HG03460 (cell line): ENCODE data around the gene BTG2.

ENCODE experiments used
- ATAC-seq: cut with Tn5 transposase; IDR thresholded peaks from one replicate; pipeline ENCODE4 v1.9.1; 2021; ENCODE audit not compliant: unreplicated experiment

The BTG2 gene

DNA sequence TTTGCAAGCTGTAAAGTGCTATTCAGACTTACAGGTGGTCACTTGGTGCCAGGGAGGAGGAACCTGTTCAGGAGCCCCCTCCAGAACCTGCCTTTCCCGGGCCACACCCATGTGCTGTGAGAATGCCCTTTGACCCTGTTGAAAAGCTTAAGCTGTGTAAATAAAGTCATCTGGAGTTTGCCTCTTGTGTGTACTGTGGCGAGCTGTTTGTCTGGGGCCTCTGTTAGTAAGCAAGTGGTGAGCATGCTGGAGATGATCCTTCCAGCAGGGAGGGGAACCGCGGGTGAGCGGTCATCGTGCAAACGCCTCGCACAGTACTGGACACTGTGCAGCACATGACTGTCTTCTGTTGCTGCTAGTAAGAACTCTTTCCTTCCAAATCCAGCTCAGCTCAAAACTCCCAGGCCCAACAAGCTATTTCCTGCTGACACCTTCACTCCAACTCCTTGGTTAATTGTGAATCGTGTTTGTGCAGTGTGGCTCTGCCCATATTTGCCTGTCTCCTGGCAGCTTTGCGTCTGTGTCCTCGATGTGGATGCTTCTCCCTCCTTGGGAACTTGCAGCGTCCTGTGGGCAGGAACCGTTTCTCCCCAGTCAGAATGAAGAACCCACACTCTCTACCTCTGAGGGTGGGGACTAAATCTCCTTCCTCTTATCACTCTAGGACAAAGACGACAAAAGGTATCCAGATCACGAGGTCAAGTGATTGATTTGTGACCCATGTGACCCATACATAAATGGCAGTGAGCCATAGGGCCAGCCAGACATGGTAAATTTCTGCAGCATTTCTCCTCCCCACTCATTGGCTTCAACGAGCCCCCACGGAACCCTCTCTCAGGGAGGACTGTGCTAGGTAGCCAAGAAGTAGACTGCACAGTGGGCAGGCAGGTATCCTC, 13.9 kb upstream of the BTG2 start:
- no peak for ATAC-seq

DNA sequence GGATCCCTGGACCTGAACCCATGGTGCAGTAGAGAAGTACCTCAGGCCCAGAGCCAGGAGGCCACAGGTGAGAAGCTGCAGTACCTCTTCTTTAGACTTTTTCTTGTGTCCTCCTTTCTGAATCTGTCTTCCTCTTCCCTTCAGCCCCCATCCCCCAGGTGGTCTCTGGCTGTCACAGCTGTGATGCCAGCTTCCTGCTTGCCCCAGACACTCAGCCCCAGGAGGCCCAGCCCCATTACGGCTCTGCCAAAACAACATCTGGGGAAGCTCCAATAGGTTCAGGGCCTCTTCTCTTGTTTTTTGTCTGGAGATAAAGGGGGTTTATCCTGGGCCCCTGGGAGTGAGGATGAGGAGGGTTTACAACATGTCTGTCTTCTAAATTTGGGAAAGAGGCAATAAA, 9.5 kb upstream of the BTG2 start:
- ATAC-seq = no peak

DNA sequence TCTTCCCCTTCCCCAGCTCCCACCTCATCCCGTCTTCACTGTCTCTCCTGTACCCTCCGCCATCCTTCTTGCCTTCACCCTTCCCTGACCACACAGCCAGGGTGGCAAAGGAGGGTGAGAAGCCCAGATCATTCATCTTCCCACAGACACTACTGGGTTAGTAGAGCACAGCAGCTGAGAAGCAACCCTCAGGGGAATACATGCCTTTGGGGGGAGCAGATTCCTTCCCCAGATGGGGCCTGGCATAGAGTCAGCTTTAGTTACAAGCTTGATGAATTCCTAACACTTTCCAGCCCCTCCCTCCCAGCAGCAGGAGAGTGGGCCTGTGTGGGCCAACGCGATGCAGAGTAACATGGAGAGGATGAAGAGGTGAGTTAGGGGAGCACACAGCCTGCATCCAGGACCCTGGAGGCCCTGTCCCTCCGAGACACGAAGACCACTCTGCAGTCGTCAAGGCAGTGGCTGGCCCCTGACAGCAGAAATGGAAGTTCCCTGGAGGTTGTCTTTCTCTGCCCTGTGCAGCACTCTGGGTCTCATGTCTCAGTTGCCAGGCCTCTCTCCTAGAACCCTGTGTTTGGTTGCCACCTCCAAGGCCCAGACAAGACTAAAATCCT, 8.8 kb upstream of the BTG2 start:
- no peak for ATAC-seq

DNA sequence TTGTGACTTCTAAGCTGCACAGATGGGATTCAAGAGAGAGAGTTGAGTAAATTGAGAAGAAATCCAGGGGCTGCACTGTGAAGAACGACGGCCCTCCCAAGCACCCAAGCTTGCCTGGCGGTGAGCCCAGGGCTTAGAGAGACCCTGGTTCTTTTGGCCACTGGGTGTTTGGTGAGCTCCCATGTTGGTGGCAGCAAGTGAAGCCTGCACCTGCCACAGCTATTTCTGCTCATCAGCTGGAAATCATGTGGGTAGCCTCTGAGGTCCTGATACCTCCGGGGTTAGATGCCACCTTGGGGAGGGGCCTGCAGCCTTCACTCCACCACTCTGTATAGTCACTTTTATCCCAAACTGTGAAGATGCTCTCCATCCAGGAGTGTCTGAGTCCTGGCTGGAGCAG, 6.2 kb upstream of the BTG2 start:
- peak; percentile 55 for ATAC-seq

DNA sequence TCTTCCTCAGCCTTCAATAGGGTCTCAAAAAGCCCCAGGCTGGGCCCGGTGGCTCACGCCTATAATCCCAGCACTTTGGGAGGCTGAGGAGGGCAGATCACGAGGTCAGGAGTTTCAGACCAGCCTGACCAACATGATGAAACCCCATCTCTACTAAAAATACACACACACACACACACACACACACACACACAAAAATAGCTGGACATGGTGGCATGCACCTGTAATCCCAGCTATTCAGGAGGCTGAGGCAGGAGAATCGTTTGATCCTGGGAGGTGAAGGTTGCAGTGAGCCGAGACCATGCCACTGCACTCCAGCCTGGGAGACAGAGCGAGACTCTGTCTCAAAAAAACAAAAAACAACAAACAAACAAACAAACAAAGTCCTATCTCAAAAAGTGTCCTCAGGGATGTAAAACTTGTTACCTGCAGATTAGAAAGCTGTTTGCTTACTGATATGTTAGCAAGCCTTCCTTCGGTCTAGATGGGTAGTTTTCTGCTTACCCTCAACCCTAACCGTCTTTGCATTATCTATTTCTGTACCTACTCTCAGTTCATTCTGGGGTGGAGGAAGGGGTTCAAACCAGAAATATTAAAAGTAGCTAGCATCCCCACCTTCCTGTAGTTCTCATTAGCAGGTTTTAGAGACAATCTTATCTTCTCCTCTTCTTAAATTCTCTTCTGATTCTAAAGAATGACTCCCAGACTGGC, 5.4 kb upstream of the BTG2 start:
- ATAC-seq = peak; percentile 31

DNA sequence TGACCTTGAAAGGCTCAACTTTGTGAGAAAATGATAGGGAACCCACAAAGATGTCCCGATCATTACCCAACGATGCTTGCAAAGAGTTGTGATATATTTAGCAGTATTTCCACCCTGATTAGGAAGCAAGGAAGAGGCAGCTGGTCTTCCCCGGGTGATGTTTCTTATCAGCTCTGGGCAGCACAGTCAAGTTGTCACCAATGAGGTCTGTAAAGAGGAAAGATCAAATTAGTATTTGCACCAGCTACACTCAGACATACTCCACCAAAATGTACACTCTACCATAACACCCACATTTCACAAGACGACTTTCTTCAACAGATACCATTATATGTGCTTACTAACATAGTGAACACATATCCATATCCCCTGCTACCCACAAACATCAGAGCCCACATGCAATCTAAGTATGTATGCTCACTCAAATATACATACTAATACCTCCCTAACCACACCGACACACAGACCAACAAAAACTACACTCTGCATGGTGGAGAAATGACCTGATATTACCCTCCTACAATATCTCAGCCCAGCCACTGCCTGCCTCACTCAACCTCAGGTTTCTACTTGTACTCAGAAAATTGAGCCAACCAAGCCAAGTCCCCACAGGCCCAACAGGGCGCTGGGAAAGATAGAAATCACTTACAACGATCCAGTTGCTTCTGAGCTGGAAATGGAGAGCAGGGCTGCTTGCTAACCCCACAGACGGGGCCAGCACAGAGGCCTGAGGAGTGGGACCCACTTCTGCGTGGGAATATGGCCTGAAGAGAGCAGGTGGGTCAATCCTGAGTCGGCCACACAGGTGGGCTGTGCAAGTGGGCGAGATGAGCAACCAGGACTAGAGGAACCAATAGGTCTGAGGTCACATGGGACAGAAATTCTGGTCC, 4.6 kb upstream of the BTG2 start:
- ATAC-seq = no peak

DNA sequence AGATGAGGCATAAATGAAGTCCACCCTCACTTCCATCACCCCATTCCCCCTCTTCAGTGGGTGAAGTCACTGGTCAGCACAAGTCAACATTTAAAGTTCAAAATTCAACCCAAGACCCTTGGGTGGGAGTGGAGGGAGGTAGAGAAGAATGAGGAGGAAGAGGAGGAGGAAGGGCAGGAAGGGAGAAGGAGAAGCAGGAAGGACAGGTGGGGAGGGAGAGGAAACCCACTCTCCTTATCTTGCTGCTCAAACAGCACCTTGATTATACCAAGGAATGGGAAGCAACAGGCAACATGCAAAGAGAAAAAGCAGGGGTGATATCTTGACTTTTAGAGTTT, 4.0 kb upstream of the BTG2 start:
- ATAC-seq = no peak

DNA sequence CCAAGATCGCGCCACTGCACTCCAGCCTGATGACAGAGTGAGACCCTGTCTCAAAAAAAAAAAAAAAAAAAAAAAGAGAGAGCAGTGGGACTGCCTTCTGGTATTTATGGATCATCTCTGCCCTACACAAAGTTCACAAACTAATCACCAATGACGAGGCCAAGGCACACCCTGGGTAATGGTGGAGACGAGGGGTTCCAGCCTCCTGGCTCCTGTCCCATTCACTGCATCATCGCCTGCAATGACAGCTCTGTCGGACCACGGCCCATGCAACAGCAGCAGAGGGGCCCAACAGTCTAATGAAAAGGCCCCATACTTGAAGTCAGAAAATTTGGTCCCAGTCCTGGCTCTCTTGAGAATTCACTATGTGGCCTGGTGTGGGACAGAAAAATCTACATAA, 2.9 kb upstream of the BTG2 start:
- ATAC-seq = no peak

DNA sequence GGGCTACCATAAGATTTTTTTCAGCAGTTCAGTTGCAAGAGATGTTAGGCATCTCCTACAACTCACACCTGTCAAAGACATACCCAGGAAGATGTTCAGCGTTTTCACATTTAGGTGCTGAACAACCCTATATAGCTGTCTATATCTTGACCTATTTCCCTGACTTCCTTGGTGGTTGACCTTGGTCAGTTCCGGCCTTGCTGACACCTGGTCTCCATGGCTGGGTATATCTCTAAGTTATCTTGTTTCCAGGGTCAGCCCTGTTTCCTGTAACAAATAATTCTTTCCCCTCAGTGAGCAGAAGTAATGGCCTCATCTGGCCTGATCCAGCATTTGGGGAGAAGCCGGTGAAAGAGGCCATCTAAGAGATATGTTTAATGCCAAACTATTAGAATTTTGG, 2.4 kb upstream of the BTG2 start:
- ATAC-seq = no peak

DNA sequence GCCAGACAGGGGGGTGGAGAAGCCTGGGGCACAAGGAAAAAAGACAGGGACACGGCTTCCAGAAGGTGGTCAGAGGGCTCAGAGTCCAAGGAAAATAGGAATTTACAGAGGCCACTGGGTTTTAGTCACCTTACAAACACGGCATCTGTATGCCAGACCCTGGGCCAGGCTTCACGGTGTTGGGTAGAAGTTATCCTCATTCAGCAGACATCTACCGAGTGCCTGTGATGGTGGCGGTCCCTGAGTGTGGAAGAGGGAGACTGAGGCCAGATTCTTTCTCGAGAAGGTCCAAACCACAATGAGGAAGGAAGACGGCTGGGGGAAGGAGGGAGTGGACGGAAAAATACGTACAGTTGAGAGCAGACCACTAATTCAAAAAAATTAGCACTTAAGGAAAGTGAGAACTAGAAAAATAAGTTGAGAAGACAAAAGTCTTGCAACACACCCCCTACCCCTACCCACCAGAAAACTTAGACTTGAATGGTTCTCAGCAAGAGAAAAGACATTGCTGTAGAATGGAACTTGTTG, 864 bp upstream of the BTG2 start:
- ATAC-seq = no peak

DNA sequence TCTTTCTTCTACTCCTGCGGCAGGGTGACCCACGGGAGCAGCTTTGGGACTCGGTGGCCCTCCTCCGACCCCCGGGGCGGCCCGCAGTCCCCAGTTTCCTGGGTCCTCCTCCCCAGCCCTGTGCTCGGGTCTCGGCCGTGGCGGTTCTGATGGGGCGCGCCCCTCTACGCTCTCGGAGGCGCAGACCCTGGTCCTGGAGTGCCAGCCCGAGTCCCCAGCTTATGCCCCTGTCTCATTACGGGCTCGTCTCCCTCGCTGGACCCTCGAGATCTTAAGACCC, 430 bp downstream of the BTG2 start:
- ATAC-seq = peak; percentile 3

DNA sequence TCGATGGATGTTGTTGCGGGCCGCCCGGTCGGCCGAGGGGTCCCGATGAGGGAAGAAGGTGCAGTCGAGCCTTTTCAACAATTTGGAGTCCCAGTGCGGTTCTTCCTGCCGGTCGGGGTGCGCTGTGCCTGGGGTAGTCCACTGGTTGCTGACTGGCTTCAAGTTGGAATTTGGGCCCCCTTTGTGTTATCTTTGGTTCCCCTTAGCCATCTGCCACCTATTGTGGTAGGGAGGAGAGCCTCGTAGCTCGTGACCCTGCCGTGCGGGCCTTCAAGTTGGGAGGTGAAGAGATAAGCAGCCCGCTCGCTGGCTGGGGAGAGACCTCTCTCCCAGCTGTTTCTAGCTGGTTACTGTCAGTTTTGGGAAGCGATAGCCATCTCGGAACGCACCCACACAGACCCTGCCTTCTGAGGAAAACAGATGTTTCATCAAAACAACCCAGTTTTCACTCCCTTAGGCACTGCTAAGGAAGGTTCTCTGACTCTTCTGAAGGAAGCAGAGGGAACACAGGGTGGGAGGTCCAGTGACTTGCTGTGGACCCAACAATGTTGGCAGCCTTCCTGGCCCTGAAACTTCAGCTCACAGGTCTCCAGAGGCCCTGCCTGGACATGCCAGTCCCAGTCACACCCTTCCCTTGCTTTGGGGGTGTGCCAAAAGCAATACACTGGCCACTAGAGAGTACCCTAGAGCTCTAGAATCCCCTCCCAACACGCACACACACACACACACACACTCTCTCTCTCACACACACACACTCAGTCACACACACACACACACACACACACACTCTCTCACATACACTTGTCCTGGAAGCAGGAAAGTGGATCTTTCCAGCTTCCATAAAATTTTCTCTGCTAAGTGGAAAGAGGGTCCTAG, 1.0 kb downstream of the BTG2 start:
- no peak for ATAC-seq

DNA sequence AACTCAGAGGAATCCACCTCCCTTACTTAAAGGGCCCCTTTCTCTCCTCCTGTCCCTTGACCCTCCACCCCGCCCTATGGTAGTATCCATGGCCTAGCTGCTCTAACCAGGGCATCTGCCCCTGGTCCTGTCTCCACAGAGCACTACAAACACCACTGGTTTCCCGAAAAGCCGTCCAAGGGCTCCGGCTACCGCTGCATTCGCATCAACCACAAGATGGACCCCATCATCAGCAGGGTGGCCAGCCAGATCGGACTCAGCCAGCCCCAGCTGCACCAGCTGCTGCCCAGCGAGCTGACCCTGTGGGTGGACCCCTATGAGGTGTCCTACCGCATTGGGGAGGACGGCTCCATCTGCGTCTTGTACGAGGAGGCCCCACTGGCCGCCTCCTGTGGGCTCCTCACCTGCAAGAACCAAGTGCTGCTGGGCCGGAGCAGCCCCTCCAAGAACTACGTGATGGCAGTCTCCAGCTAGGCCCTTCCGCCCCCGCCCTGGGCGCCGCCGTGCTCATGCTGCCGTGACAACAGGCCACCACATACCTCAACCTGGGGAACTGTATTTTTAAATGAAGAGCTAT, 1.7 kb downstream of the BTG2 start:
- ATAC-seq = no peak

DNA sequence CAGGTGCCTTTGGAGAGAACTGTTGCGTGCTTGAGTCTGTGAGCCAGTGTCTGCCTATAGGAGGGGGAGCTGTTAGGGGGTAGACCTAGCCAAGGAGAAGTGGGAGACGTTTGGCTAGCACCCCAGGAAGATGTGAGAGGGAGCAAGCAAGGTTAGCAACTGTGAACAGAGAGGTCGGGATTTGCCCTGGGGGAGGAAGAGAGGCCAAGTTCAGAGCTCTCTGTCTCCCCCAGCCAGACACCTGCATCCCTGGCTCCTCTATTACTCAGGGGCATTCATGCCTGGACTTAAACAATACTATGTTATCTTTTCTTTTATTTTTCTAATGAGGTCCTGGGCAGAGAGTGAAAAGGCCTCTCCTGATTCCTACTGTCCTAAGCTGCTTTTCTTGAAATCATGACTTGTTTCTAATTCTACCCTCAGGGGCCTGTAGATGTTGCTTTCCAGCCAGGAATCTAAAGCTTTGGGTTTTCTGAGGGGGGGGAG, 2.4 kb downstream of the BTG2 start:
- no peak for ATAC-seq

DNA sequence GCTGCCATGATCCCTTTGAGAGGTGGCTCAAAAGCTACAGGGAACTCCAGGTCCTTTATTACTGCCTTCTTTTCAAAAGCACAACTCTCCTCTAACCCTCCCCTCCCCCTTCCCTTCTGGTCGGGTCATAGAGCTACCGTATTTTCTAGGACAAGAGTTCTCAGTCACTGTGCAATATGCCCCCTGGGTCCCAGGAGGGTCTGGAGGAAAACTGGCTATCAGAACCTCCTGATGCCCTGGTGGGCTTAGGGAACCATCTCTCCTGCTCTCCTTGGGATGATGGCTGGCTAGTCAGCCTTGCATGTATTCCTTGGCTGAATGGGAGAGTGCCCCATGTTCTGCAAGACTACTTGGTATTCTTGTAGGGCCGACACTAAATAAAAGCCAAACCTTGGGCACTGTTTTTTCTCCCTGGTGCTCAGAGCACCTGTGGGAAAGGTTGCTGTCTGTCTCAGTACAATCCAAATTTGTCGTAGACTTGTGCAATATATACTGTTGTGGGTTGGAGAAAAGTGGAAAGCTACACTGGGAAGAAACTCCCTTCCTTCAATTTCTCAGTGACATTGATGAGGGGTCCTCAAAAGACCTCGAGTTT, 3.1 kb downstream of the BTG2 start:
- no peak for ATAC-seq

DNA sequence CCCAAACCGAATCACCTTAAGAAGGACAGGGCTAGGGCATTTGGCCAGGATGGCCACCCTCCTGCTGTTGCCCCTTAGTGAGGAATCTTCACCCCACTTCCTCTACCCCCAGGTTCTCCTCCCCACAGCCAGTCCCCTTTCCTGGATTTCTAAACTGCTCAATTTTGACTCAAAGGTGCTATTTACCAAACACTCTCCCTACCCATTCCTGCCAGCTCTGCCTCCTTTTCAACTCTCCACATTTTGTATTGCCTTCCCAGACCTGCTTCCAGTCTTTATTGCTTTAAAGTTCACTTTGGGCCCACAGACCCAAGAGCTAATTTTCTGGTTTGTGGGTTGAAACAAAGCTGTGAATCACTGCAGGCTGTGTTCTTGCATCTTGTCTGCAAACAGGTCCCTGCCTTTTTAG, 3.6 kb downstream of the BTG2 start:
- ATAC-seq = no peak

DNA sequence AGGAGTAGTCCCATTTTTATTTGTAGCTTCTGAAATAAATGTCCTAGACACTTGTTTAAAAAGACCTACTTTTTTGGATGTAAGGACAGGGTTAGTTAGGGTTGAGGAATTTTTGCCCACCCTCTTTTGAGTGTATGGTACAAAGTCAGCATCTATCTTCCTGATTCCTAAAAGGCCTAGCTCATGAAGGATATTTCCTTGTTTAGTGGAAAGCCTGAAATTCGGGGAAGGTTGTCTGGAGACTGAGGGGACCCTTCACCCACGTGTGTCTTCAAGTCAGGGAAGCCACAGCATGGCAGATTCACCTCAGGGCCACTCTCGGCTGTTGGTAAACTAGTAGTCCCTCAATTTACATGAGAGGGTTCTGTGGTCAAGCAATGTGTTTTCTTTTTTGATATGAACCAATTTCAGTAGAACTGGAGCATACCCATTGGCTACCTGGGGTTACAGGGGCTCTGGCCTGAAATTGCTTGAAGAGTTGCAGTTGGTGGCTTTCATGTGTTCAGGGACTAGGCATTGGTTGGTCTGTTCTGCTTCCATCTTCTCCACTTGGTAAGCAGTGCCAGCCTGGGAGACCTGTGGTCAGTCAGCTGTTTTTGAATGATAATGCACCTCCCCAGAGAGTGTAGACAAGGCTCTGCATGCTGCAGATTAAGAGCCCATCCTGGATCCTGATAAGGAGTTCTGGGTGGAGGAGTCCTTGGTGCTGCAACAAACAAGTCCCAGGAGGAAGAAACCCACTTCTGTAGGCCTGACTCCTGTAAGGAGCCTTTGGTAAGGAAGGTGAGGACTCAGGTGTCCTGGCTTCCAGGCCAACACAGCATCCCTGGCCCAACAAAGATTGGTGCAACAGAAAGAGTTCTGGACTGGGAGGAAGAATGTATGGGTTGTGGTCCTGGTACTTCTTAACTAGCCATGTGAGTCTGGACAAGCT, 6.3 kb downstream of the BTG2 start:
- no peak for ATAC-seq
